Skin of body (tissue), 2 donors: Measurements from ENCODE around the gene EIF3K. TPM values are rescaled to one million over a fixed set of nuclear protein-coding genes. Genes with fewer than 3 reads are reported as not detected.

ENCODE experiments used
- DNase-seq: peaks from one replicate; lab custom pipeline; 2025; lab: John Stamatoyannopoulos, UW
- total RNA-seq: library from RNA; depleted of rRNA; stranded (reverse); fragments of >200 nt; gene quantifications from one replicate; pipeline ENCODE4 v1.2.3, GENCODE V29; 2014

Gene EIF3K
- total RNA-seq, 1 donor from 2014 or later = 193 TPM

- peak; percentile 51 for DNase-seq
Measured at GRCh38 chr19:38665950-38666662, 47.1 kb downstream of the EIF3K start.

DNA sequence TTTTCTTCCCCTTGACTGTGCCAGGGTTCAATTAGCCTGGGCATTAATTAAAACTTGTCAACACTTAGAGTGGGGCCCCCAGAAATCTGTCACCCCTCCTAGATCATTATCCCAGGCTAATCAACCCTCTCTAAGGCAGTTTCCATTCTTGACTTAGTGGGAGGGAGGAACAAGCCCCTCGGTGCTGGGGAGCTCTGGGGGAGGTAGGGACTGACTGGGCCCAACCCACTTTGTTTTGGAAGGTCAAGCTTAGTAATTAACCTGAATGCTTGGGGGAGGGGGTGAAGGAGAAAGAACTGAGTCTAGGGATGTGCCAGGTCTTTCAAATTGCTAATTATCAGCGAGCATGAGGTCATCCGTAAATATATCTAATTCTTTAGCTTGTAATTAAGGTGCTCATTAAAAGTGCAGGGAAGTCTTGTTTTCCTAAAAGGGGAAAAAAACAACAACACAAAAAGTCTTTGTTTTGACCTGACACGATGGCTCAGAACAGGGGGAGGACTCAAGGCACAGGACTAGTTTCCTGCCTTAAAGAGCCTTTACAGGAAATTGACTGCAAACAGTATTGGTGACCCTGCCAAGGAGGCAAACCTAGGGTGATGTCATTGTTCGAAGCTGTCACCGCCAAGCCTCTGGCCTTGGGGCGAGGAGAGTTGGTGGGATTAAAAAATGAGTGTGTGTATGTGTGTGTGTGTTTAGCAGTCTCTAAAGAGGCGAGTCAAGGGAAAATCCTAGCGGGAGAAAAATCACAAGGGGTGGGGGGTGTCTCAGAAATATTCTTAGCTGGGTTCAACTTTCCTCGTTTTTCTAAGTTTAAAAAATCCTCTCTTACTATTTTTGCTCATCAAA is 47.9 kb downstream of the EIF3K start:
- DNase-seq = peak; percentile 79

DNA sequence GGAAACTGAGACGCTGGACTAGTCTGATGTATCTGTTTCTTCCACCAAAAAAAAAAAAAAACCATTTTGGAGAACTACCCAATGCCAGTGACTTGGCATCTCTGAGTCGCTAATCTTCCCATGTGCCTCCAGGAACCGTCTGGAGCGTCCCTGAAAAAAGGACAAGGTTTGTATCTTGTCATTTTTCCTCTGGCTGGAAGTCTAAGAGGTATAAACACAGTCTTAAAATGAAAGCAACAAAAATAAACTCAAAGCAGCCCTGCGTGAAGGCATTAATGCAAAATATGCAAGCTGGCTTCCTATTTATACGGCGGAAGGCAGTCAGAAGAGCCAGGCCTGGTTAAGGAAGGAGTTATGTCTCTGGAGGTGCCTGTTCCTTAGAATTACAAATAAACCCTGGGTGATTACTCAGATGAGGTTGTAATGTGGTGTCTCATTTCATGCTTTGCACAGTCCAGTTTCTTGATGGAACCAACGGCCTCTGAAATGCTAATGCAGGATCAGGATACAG is 48.7 kb downstream of the EIF3K start:
- DNase-seq = peak; percentile 24

- DNase-seq = no peak
Measured at GRCh38 chr19:38669552-38669951, 50.6 kb downstream of the EIF3K start.

DNA sequence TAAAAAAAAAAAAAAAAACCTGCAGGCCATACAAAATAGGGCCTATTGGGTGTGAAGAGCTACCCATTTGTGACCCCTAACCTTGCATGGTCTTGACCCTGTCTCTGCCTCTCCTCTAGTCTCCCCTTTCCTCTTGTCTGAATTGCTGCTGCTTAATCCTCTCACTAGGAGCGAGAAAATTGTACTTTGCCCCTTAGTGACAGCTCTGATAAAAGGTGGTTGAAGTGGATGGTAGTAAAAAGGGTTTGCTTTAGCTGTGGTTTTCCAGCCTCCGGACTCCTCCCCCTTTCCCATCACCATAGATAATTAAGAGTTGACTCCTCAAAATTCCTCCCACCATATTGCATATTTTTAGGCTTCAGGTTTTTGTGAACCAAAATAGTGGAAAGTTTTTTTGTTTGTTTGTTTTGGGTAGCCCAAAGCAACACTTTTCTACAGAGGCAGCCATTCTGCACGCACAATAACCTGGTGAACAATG is 52.0 kb downstream of the EIF3K start:
- DNase-seq = no peak

- no peak for DNase-seq
Measured at GRCh38 chr19:38671654-38672053, 52.7 kb downstream of the EIF3K start.

GRCh38 chr19:38673030-38673429 is 54.0 kb downstream of the EIF3K start:
- DNase-seq = no peak

GRCh38 chr19:38674388-38675171 is 55.6 kb downstream of the EIF3K start:
- no peak for DNase-seq

DNA sequence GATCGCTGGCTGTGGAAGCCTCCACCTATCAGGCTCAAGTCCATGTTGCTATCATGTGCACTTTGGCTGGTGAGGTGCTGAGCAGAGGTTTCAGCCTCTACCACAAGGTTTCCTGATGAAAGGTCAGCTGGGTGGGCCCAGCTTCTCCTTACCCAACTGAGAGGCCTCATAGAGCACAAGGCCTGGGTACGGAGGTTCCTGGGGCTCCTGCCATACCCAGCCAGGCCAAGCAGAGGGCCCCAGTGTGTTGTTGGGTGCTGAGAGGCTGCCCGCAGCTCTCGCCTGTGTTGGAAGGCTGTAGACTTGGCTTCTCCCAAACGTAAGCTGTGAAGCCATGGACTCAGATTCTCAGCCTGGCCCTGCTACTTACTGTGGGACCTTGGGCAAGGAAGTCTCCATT is 56.6 kb downstream of the EIF3K start:
- no peak for DNase-seq

- peak; percentile 45 for DNase-seq
Measured at GRCh38 chr19:38676023-38676877, 57.3 kb downstream of the EIF3K start.

DNA sequence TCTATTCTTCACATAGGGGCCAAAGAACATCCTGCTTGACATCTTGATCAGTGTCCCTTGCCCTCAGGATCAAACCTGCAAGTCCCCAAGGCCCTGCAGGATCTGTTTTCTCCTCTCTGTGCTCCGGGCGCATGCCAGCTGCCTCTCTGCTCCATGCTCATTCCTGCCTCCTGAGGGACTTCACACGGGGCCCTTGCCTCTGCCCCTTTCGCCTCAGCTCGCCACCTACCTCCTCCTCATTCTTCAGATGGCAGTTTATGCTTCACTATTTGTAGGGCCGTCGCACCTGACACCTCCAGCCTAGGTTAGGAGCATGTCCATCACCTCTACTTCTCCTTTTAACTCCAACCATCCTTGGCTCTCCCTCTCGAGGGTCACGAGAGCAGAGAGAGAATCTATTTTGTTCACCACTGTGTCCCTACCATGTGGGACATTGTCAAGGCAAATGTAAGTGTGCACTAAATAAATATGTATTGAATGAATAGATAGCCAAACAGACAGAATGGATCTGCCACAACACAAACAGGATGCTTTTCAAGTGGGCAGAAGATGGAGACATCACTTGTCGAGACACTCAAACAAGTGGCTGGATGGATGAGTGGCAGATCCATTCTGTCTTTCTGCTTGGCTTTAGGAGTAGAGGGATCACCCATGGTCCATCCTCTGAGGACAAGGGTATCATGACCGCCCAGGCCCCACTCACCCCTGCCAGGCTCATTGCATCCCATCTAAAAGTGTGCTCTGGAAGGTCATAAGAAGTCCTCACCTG is 58.1 kb downstream of the EIF3K start:
- no peak for DNase-seq

- DNase-seq = no peak
Measured at GRCh38 chr19:38678217-38678890, 59.4 kb downstream of the EIF3K start.

GRCh38 chr19:38678891-38679494 is 60.0 kb downstream of the EIF3K start:
- DNase-seq = no peak

DNA sequence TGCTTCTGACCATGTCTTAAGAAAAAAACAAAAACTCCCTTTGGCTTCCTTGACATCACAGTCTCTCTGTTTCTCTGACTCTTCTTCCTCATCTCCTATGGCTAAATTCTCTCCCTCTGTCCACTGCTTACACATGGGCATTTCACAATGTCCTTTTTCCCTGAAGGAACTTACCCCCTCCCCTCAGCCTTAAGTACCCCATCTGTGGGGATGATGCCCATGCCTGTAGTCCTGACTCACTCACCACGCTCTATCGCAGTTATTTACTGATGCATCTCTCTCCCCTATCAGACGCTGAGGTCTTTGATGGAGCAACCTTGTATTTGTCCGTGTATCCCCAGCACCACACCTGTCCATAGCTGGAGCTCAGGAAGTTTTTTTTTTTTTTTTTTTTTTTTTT is 60.9 kb downstream of the EIF3K start:
- DNase-seq = no peak

GRCh38 chr19:38682195-38682867 is 63.3 kb downstream of the EIF3K start:
- DNase-seq = no peak

GRCh38 chr19:38682872-38683392 is 63.9 kb downstream of the EIF3K start:
- DNase-seq = no peak

- DNase-seq = no peak
Measured at GRCh38 chr19:38683393-38684077, 64.5 kb downstream of the EIF3K start.
